Thyroid gland (tissue), 4 donors: ENCODE results near the gene ST3GAL3. TPM values are rescaled to one million over a fixed set of nuclear protein-coding genes. Genes with fewer than 3 reads are reported as not detected.

Experiments
- DNase-seq, 2 donors: peaks; one replicate each; pipeline ENCODE4 v3.0.0-alpha.2; 2019
- H3K27ac ChIP-seq, 3 donors: fragments of 200-600 bp; sonication (generic); 1 replicate in 2 of 3; 2 replicates in 1 of 3; pipeline ENCODE4 v1.5.1; 2016 to 2019; ENCODE audit warnings: mild to moderate bottlenecking in 1 of 3, moderate library complexity in 1 of 3
- H3K27me3 ChIP-seq: fragments of 200-600 bp; sonication (generic); one replicate; pipeline ENCODE4 v1.5.1; 2019
- H3K36me3 ChIP-seq, 2 donors: fragments of 200-600 bp; sonication (generic); one replicate each; pipeline ENCODE4 v1.5.1; 2016 to 2019
- H3K4me1 ChIP-seq, 2 donors: fragments of 200-600 bp; sonication (generic); one replicate each; pipeline ENCODE4 v1.5.1; 2017 to 2019
- H3K4me3 ChIP-seq, 3 donors: fragments of 200-600 bp; sonication (generic); replicated peaks in 1 of 3; 1 replicate in 2 of 3; 2 replicates in 1 of 3; pipeline ENCODE4 v1.5.1; 2016; ENCODE audit warnings: mild to moderate bottlenecking in 1 of 3
- H3K9me3 ChIP-seq: fragments of 200-600 bp; sonication (generic); one replicate; pipeline ENCODE4 v1.5.1; 2017
- POLR2A ChIP-seq, 2 donors: fragments of 450-650 bp; IDR thresholded peaks; one replicate each; pipeline ENCODE4 v1.6.1; 2017; ENCODE audit warnings: antibody characterized with exemption in 2 of 2, mild to moderate bottlenecking in 2 of 2, moderate library complexity in 1 of 2
- WGBS, 2 donors: methylation state at CpG; one replicate each; pipeline ENCODE4 v1.1.5; 2017; 5-methylcytosine and 5-hydroxymethylcytosine counted together
- intact Hi-C: fragments of 100-400 bp; cut with DNase I; formaldehyde crosslinking; loops from one replicate; pipeline ENCODE4 v1.15.1; 2023
- total RNA-seq, 4 donors: library from RNA; depleted of rRNA; stranded (reverse); fragments of >200 nt; gene quantifications; one replicate each; pipeline ENCODE4 v1.2.3, GENCODE V29; 2016
- TF ChIP-seq, protein P1 (sequence below), 6 experiments: fragments of 200-600 bp in 3 of 6; fragments of 450-650 bp in 3 of 6; sonication (generic) in 3 of 6; IDR thresholded peaks; one replicate each; pipeline ENCODE4 v1.5.1; 2016 to 2019; ENCODE audit warnings: antibody characterized with exemption in 6 of 6, mild to moderate bottlenecking in 2 of 6, inconsistent platforms in 1 of 6, moderate library complexity in 1 of 6

ST3GAL3 gene
- total RNA-seq, 4 donors from 2014 or later, result 12.1 to 17.7 (median 14.3) TPM

DNA sequence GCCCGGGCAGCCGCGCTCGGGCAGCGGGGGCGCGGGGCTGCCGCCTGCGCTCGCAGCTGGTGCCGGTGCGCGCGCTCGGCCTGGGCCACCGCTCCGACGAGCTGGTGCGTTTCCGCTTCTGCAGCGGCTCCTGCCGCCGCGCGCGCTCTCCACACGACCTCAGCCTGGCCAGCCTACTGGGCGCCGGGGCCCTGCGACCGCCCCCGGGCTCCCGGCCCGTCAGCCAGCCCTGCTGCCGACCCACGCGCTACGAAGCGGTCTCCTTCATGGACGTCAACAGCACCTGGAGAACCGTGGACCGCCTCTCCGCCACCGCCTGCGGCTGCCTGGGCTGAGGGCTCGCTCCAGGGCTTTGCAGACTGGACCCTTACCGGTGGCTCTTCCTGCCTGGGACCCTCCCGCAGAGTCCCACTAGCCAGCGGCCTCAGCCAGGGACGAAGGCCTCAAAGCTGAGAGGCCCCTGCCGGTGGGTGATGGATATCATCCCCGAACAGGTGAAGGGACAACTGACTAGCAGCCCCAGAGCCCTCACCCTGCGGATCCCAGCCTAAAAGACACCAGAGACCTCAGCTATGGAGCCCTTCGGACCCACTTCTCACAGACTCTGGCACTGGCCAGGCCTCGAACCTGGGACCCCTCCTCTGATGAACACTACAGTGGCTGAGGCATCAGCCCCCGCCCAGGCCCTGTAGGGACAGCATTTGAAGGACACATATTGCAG lies 229.3 kb downstream of the ST3GAL3 start:
- intact Hi-C loops, result no loop called here
- DNase-seq, result peak; percentile 55 to 63
- H3K27ac ChIP-seq, result no peak overlapping the region
- peaks cover 10 to 35% of the 10 kb centered on the region in 2 donors for H3K4me1 ChIP-seq
- H3K27me3 ChIP-seq, result no peaks in the 10 kb centered on the region
- H3K36me3 ChIP-seq, result no peaks in the 10 kb centered on the region
- peak overlapping the region in 1 of 3 donors; percentile 33 for H3K4me3 ChIP-seq
- WGBS, 2 donors, result 49 to 83% methylated on average over 3 to 6 of the region's 56 CpGs
- no peaks in the 10 kb centered on the region for H3K9me3 ChIP-seq
- TF ChIP-seq POLR2A (IDR thresholded peaks at IDR 0.05), result peak in 1 of 2 donors; percentile 16
- TF ChIP-seq, protein P1, sequence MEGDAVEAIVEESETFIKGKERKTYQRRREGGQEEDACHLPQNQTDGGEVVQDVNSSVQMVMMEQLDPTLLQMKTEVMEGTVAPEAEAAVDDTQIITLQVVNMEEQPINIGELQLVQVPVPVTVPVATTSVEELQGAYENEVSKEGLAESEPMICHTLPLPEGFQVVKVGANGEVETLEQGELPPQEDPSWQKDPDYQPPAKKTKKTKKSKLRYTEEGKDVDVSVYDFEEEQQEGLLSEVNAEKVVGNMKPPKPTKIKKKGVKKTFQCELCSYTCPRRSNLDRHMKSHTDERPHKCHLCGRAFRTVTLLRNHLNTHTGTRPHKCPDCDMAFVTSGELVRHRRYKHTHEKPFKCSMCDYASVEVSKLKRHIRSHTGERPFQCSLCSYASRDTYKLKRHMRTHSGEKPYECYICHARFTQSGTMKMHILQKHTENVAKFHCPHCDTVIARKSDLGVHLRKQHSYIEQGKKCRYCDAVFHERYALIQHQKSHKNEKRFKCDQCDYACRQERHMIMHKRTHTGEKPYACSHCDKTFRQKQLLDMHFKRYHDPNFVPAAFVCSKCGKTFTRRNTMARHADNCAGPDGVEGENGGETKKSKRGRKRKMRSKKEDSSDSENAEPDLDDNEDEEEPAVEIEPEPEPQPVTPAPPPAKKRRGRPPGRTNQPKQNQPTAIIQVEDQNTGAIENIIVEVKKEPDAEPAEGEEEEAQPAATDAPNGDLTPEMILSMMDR (IDR thresholded peaks at IDR 0.05), result peak in 2 of 6 experiments; percentile 13

DNA sequence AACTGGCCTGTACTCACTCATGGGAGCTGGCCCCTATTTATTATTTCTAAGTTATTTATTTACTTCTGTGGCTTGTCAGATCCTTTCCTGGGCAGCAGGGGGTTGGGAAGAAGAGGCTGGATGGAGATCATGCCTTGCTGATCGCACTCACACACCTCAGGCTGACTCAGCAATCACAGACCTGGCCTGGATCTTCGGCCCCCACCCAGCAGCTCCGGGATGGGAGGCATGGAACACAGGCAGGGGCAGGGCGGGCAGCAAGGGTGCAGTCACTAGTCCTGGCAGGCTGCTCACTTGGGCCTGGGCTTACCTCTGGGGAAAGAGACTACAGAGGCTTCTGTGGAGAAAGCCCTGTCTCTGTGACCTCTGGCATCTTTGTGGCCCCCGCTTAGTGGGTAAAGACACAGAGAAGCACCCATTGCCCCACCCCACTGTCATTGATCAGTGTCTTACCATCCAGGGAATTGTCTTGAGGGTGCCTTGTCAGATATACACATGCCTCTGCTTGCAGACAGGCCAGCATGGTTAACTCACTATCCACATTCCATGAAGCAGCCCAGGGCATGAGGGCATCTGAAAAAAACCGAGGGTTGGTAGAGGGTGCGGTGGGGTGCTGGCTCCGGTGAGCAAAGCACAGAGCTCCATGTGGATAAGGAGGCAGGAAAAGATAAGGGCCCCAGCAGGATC lies 230.0 kb downstream of the ST3GAL3 start:
- DNase-seq, result no peak
- TF ChIP-seq POLR2A (IDR thresholded peaks at IDR 0.05), result no peak
- TF ChIP-seq, protein P1 (IDR thresholded peaks at IDR 0.05), result no peak
- Histone ChIP-seq H3K36me3 (no peaks in the 10 kb centered on the region), H3K27ac (no peak overlapping the region), H3K27me3 (no peaks in the 10 kb centered on the region), H3K4me1 (peaks cover 10 to 35% of the 10 kb centered on the region in 2 donors), H3K9me3 (no peaks in the 10 kb centered on the region), H3K4me3 (peak overlapping the region in 1 of 3 donors; percentile 33)
- 88 to 95% methylated on average over 6 to 8 of the region's 8 CpGs for WGBS, 2 donors
- intact Hi-C loops, result no loop called here

- Histone ChIP-seq H3K36me3 (no peaks in the 10 kb centered on the region), H3K27me3 (no peaks in the 10 kb centered on the region), H3K27ac (no peak overlapping the region), H3K4me1 (peaks cover 5 to 31% of the 10 kb centered on the region in 2 donors), H3K4me3 (no peak overlapping the region), H3K9me3 (no peaks in the 10 kb centered on the region)
- DNase-seq, result no peak
- WGBS, 2 donors, result 88 to 90% methylated on average over 10 of the region's 10 CpGs
- TF ChIP-seq, protein P1 (IDR thresholded peaks at IDR 0.05), result no peak
- TF ChIP-seq POLR2A (IDR thresholded peaks at IDR 0.05), result no peak
- intact Hi-C loops, result no loop called here
These were observed 231.0 kb downstream of the ST3GAL3 start for GRCh38 chr1:43938383-43938782.

GRCh38 chr1:43938892-43939587 lies 231.7 kb downstream of the ST3GAL3 start:
- no peaks in the 10 kb centered on the region for H3K27me3 ChIP-seq
- H3K4me1 ChIP-seq, result peaks cover 0 to 25% of the 10 kb centered on the region in 2 donors
- intact Hi-C loops, result no loop called here
- H3K27ac ChIP-seq, result no peak overlapping the region
- no peak overlapping the region for H3K4me3 ChIP-seq
- H3K9me3 ChIP-seq, result no peaks in the 10 kb centered on the region
- WGBS, 2 donors, result 67 to 68% methylated on average over 3 of the region's 3 CpGs
- H3K36me3 ChIP-seq, result no peaks in the 10 kb centered on the region
- no peak for DNase-seq
- TF ChIP-seq, protein P1 (IDR thresholded peaks at IDR 0.05), result no peak
- TF ChIP-seq POLR2A (IDR thresholded peaks at IDR 0.05), result no peak
